ENCODE measurements around the gene STRN. TPM values are rescaled to one million over a fixed set of nuclear protein-coding genes. Genes with fewer than 3 reads are reported as not detected.

STRN gene
- total RNA-seq, 1 donor from 2014 or later: 33.1 TPM

DNA sequence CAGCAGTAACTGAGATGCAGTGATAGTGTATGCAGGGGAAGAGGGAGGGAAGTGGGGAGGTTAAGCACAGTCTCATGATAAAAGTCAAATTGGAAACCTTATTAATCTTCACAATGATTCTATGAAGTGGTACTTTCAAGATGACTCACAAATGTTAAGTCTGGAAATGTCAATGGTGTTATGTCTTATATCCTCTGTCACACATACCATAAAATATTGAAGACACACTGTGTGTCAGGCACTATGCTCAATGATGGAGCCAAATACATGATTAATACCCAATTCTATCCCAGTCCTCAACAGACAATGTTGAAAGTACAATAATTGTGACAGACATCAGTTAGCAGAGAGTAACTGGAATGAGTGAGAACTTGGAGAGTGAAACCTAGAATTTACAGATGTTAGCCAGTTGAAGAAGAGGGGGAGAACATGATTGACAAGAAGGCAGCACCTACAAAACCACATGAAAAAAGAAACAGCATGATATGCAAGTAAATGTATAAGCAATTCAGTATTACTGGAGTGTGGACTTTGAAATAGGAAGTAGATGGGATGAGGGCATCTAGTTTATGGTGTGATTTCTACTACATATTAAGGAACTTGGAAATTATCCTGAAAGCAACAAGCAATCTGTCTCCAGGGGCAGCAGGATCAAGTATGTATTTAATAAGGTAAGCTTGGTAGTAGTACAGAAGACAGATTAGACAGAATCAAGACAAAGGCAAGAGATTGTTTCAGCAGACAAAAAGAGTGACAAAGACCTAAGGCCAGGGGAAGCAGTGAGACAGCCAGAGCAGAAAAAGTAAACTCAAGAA is 107.6 kb downstream of the STRN start:
- no peak for DNase-seq
- no peak for ATAC-seq
- no peak overlapping the region for H3K4me3 ChIP-seq
- no peaks in the 10 kb centered on the region for H3K27me3 ChIP-seq
- peaks cover 55% of the 10 kb centered on the region for H3K36me3 ChIP-seq
- H3K9me3 ChIP-seq: no peaks in the 10 kb centered on the region
- H3K4me1 ChIP-seq: no peaks in the 10 kb centered on the region
- TF ChIP-seq, protein P1, sequence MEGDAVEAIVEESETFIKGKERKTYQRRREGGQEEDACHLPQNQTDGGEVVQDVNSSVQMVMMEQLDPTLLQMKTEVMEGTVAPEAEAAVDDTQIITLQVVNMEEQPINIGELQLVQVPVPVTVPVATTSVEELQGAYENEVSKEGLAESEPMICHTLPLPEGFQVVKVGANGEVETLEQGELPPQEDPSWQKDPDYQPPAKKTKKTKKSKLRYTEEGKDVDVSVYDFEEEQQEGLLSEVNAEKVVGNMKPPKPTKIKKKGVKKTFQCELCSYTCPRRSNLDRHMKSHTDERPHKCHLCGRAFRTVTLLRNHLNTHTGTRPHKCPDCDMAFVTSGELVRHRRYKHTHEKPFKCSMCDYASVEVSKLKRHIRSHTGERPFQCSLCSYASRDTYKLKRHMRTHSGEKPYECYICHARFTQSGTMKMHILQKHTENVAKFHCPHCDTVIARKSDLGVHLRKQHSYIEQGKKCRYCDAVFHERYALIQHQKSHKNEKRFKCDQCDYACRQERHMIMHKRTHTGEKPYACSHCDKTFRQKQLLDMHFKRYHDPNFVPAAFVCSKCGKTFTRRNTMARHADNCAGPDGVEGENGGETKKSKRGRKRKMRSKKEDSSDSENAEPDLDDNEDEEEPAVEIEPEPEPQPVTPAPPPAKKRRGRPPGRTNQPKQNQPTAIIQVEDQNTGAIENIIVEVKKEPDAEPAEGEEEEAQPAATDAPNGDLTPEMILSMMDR (IDR thresholded peaks at IDR 0.05): no peak
- intact Hi-C loops (cut with DNase I): no loop called here
- no peak overlapping the region for H3K27ac ChIP-seq

DNA sequence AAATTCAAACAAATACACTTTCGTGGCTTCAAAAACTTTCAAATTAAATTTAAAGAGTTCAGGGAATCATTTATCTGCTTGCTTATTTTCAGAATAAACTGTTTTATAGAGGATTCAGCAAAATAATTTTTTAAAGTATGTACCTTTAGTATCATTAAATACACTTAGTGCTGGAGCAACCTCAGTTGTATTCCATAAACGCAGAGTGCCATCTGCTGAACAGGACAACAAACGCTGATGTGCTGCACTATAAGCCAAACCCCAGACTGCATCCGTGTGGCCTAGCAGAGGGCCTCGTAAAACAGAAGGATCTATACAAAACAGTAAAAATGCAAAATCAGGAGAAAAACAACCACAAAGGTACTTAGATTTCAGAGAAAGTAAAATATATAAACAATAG is 108.6 kb downstream of the STRN start:
- H3K36me3 ChIP-seq: peaks cover 62% of the 10 kb centered on the region
- DNase-seq: no peak
- no peak overlapping the region for H3K4me3 ChIP-seq
- no peaks in the 10 kb centered on the region for H3K9me3 ChIP-seq
- no peak for ATAC-seq
- intact Hi-C loops (cut with DNase I): no loop called here
- TF ChIP-seq, protein P1 (IDR thresholded peaks at IDR 0.05): no peak
- H3K27me3 ChIP-seq: no peaks in the 10 kb centered on the region
- no peak overlapping the region for H3K27ac ChIP-seq
- no peaks in the 10 kb centered on the region for H3K4me1 ChIP-seq

DNA sequence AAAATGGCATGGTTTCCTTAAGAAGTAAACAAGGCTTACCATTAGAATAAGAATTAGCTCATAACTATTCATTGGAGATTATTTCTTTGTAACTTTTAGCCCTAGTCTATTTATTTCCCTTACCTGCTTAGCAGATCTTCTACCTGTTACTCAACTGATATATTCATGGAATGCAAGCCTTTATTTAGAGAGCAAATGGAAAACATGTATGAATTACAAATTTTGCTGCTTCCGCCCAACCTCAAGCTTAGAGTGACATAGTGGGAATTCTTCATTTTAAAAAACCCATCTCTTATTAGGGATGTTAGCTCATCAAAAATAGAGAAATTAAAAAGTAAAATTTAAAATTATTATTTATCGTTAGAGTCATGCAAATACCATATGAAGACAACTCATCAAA is 110.9 kb downstream of the STRN start:
- no peak overlapping the region for H3K27ac ChIP-seq
- no peaks in the 10 kb centered on the region for H3K9me3 ChIP-seq
- intact Hi-C loops (cut with DNase I): no loop called here

DNA sequence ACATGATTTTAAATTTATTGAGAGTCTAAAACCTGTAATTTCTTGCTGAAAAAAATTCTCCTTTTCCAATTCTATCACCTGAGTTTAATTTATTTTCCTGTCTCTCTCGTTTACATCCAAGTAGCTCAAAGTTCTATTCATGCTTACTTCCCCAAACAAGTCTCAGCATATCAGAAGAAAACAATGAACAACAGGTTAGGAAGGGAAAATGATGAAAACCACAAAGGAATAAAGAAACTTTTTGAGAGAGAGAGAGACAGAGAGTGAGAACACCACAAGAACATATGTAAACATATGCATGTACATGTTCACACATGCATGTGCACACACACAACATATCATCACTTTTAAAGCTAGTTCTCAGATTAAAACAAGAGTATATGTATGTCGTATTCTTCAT is 112.1 kb downstream of the STRN start:
- no peak overlapping the region for H3K27ac ChIP-seq
- no peaks in the 10 kb centered on the region for H3K9me3 ChIP-seq
- TF ChIP-seq, protein P1 (IDR thresholded peaks at IDR 0.05): no peak
- H3K27me3 ChIP-seq: no peaks in the 10 kb centered on the region
- H3K4me3 ChIP-seq: no peak overlapping the region
- DNase-seq (no peak), ATAC-seq (no peak)
- H3K36me3 ChIP-seq: peaks cover 69% of the 10 kb centered on the region
- intact Hi-C loops (cut with DNase I): no loop called here
- H3K4me1 ChIP-seq: no peaks in the 10 kb centered on the region

More for the DNA sequence above, 110.9 kb downstream of the STRN start:
- Histone ChIP-seq H3K36me3 (peaks cover 66% of the 10 kb centered on the region), H3K4me1 (no peaks in the 10 kb centered on the region), H3K4me3 (no peak overlapping the region), H3K27me3 (no peaks in the 10 kb centered on the region)
- DNase-seq: no peak
- no peak for ATAC-seq
- TF ChIP-seq, protein P1 (IDR thresholded peaks at IDR 0.05): no peak

DNA sequence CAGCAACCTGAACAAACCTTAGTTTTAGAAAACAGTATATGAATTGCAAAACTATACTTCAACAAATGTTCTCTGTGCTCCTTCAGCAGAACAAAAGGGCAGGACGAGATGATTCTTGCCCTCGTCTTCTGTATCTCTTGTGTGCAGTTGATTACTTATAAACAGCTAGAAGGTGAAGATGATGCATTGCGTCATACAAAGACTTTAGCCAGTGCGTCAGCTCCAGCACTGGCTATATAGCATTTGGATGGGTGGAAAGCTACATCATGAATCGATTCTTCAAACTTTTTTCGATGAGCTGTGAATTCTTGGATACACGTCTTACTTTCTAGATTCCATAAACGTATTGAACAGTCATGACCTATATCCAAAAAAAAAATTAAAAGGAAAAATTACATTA is 117.1 kb downstream of the STRN start:
- peaks cover 47% of the 10 kb centered on the region for H3K36me3 ChIP-seq
- H3K4me1 ChIP-seq: no peaks in the 10 kb centered on the region
- intact Hi-C loops (cut with DNase I): no loop called here
- H3K4me3 ChIP-seq: no peak overlapping the region
- no peak overlapping the region for H3K27ac ChIP-seq
- H3K27me3 ChIP-seq: no peaks in the 10 kb centered on the region
- no peak for DNase-seq
- ATAC-seq: no peak
- TF ChIP-seq, protein P1 (IDR thresholded peaks at IDR 0.05): no peak
- no peaks in the 10 kb centered on the region for H3K9me3 ChIP-seq

Data from upper lobe of right lung (tissue), 1 donor.